Heart right ventricle (tissue), 16 donors: ENCODE results near the gene BPIFB1. TPM values are rescaled to one million over a fixed set of nuclear protein-coding genes. Genes with fewer than 3 reads are reported as not detected.

Experiments used
- ATAC-seq, 8 donors: fragments of 200-7000 bp; cut with Tn5 transposase; one replicate each; pipeline ENCODE4 v1.9.1; 2020; ENCODE audit warnings: mild to moderate bottlenecking in 8 of 8, moderate library complexity in 8 of 8, moderate number of reproducible peaks in 1 of 8
- DNase-seq, 2 donors: peaks; one replicate each; pipeline ENCODE4 v3.0.0-alpha.2; 2020
- H3K27ac ChIP-seq, 10 donors: fragments of 200-600 bp; sonication (generic) in 2 of 10; one replicate each; pipeline versions ENCODE4 v1.5.0 to v1.8.0; 2020 to 2022; ENCODE audit warnings: mild to moderate bottlenecking in 3 of 10
- H3K27me3 ChIP-seq, 7 donors: fragments of 200-600 bp; one replicate each; pipeline ENCODE4 v1.8.0; 2021 to 2022; ENCODE audit warnings: mild to moderate bottlenecking in 2 of 7
- H3K36me3 ChIP-seq, 9 donors: fragments of 200-600 bp; sonication (generic) in 1 of 9; one replicate each; pipeline versions ENCODE4 v1.5.0 to v1.8.0; 2020 to 2022; ENCODE audit warnings: mild to moderate bottlenecking in 2 of 9
- H3K4me1 ChIP-seq, 9 donors: fragments of 200-600 bp; sonication (generic) in 1 of 9; one replicate each; pipeline versions ENCODE4 v1.5.0 to v1.8.0; 2020 to 2022; ENCODE audit warnings: mild to moderate bottlenecking in 4 of 9
- H3K4me3 ChIP-seq, 10 donors: fragments of 200-600 bp; sonication (generic) in 2 of 10; one replicate each; pipeline versions ENCODE4 v1.5.0 to v1.8.0; 2020 to 2022; ENCODE audit warnings: mild to moderate bottlenecking in 7 of 10, moderate library complexity in 2 of 10
- H3K9me3 ChIP-seq, 11 donors: fragments of 200-600 bp in 10 of 11; sonication (generic) in 2 of 11; one replicate each; pipeline versions ENCODE4 v1.5.0 to v1.8.0; 2013 to 2022; ENCODE audit warnings: mild to moderate bottlenecking in 2 of 11, control low read depth in 1 of 11, moderate library complexity in 1 of 11
- CTCF ChIP-seq, 9 donors: fragments of 200-600 bp; sonication (generic) in 2 of 9; IDR thresholded peaks; one replicate each; pipeline versions ENCODE4 v1.5.0 to v1.8.0; 2021 to 2022; ENCODE audit warnings: antibody characterized with exemption in 9 of 9, mild to moderate bottlenecking in 5 of 9, moderate library complexity in 1 of 9
- WGBS, 2 donors: extraction: QIAGEN DNeasy Blood & Tissue Kit; methylation state at CpG; one replicate each; pipeline ENCODE4 v1.1.7; 2013; ENCODE audit warnings: inconsistent platforms in 1 of 2; 5-methylcytosine and 5-hydroxymethylcytosine counted together
- intact Hi-C, 10 donors: fragments of 100-400 bp; cut with DNase I; formaldehyde crosslinking; loops; one replicate each; pipeline versions ENCODE4 v1.11.1 to v1.14.2; 2022
- long read RNA-seq, 3 donors: library from polyadenylated mRNA; unstranded; transcript quantifications; one replicate each; pipeline ENCODE4 v2.0.0, GENCODE V29; 2020 to 2021
- polyA plus RNA-seq, 2 donors: library from polyadenylated mRNA; stranded (reverse); fragments of 200-250 nt; gene quantifications; one replicate each; pipeline ENCODE4 v1.2.3, GENCODE V29; 2013
- total RNA-seq, 10 donors: library from RNA; stranded (reverse); fragmentation: NEBNext Ultra II Directional in 3 of 10; extraction: Animal tissue kit (Norgen Biotek cat#: 25700) in 3 of 10; gene quantifications; one replicate each; pipeline versions ENCODE4 v1.2.1 to v1.2.4, GENCODE V29; 2021 to 2023
- donor health status: Arrhythmogenic right ventricular cardiomyopathy.
- donor health status: ischemic (EF 13 %, LVEDD 7.1; RV severe dilation, severe dysfunction).
- donor health status: healthy with polysubstance abuse.
- donor health status: DM: no; HTN: yes; CAD: no.
- donor health status: DM: no; HTN: no; CAD: no.
- donor health status: ischemic (EF 25% LVEDD 6.9; RV normal size, moderate dysfunction).
- donor health status: ischemic (EF 25% LVEDD 5.7; RV mildly dilated, moderate dysfunction).
- donor health status: healthy.
- donor health status: DM: yes; HTN: yes; CAD: no.
- donor health status: Ischemic cardiomyopathy.
- donor health status: ischemic (EF 35%, LVEDD 5.7; RV mildly dilated, moderate dysfunction).
- donor health status: nonischemic (EF 11% LVEDD 7.7; RV severe dilation, severe dysfunction).
- donor health status: DM: yes; HTN: yes; CAD: no.
- donor health status: PGD.
- donor health status: ischemic (EF 29% LVEDD 5.4; RV normal size, mild dysfunction).
- donor health status: nonischemic (EF 23%, LVEDD 6.1; RV moderate dilation, normal function).

BPIFB1 gene, protein sequence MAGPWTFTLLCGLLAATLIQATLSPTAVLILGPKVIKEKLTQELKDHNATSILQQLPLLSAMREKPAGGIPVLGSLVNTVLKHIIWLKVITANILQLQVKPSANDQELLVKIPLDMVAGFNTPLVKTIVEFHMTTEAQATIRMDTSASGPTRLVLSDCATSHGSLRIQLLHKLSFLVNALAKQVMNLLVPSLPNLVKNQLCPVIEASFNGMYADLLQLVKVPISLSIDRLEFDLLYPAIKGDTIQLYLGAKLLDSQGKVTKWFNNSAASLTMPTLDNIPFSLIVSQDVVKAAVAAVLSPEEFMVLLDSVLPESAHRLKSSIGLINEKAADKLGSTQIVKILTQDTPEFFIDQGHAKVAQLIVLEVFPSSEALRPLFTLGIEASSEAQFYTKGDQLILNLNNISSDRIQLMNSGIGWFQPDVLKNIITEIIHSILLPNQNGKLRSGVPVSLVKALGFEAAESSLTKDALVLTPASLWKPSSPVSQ
- not detected for total RNA-seq
- polyA plus RNA-seq: under 1 TPM in 1 of 2 donors, not detected in 1; 0.03 TPM
- long read RNA-seq, donor 1: 0 reads
- long read RNA-seq, donor 2: 0 reads
- long read RNA-seq, donor 3: 0 reads

GRCh38 chr20:33282991-33283555, at the start of gene BPIFB1:
Gene BPIFB1, plus strand, starts transcription at chr20:33283214. Its CDS starts 2,860 bp downstream, at chr20:33286074.
- Histone ChIP-seq H3K27me3 (peaks cover 0 to 79% (median 48%) of the 10 kb centered on the region in 7 donors), H3K4me3 (no peak within 1 kb of the TSS), H3K9me3 (no peaks in the 10 kb centered on the region), H3K36me3 (no peaks in the 10 kb centered on the region), H3K27ac (no peak within 1 kb of the TSS), H3K4me1 (no peaks in the 10 kb centered on the region)
- no peak for DNase-seq
- ATAC-seq: no peak
- WGBS, 2 donors: 83 to 88% methylated on average over 13 of the region's 13 CpGs
- no peak for TF ChIP-seq CTCF (IDR thresholded peaks at IDR 0.05)
- intact Hi-C loops: no loop called here

- Histone ChIP-seq H3K9me3 (no peaks in the 10 kb centered on the region), H3K4me1 (no peaks in the 10 kb centered on the region), H3K4me3 (no peak overlapping the region), H3K36me3 (no peaks in the 10 kb centered on the region), H3K27ac (no peak overlapping the region), H3K27me3 (peaks cover 0 to 66% (median 41%) of the 10 kb centered on the region in 7 donors)
- DNase-seq: no peak
- intact Hi-C loops: no loop called here
- WGBS, 2 donors: 81% methylated on average over 2 of the region's 2 CpGs
- no peak for TF ChIP-seq CTCF (IDR thresholded peaks at IDR 0.05)
- no peak for ATAC-seq
Measured at GRCh38 chr20:33234050-33234449, 49.0 kb upstream of the BPIFB1 start.

DNA sequence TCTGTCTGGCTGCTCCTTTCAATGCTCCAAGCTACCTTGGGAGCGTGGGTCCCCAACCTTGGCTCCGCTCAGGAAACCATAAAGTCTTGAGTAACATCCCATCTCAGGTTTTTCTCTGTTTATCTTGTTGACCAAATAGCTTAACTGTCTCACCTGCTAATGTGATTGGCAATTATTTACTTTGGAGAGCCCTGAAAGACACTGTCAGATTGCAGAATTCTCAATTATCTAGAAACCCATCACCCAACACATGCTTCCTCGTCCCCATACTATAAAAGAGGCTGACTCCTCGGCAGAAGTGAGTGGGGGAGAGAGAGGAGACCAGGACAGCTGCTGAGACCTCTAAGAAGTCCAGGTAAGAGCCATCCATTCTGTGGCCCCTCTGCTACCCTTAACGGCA, 47.3 kb upstream of the BPIFB1 start, which contains the start of gene BPIFA1:
Gene BPIFA1 (plus strand): TSS at position 301 of the 400 bp plus-strand sequence. CDS start 1,716 bp downstream, outside the sequence.
- Histone ChIP-seq H3K36me3 (no peaks in the 10 kb centered on the region), H3K27me3 (peaks cover 0 to 54% (median 36%) of the 10 kb centered on the region in 7 donors), H3K4me3 (no peak within 1 kb of the TSS), H3K27ac (no peak within 1 kb of the TSS), H3K9me3 (no peaks in the 10 kb centered on the region), H3K4me1 (no peaks in the 10 kb centered on the region)
- no peak for DNase-seq
- no peak for ATAC-seq
- no peak for TF ChIP-seq CTCF (IDR thresholded peaks at IDR 0.05)
- WGBS, 2 donors: 62 to 68% methylated on average over 5 of the region's 5 CpGs
- intact Hi-C loops: no loop called here

GRCh38 chr20:33236351-33236750, 46.7 kb upstream of the BPIFB1 start:
- DNase-seq (no peak), ATAC-seq (no peak)
- H3K36me3 ChIP-seq: no peaks in the 10 kb centered on the region
- no peak overlapping the region for H3K27ac ChIP-seq
- peaks cover 0 to 52% (median 34%) of the 10 kb centered on the region in 7 donors for H3K27me3 ChIP-seq
- H3K4me1 ChIP-seq: no peaks in the 10 kb centered on the region
- H3K4me3 ChIP-seq: no peak overlapping the region
- H3K9me3 ChIP-seq: no peaks in the 10 kb centered on the region
- WGBS, 2 donors: 73 to 83% methylated on average over 1 of the region's 1 CpG
- intact Hi-C loops: no loop called here
- TF ChIP-seq CTCF (IDR thresholded peaks at IDR 0.05): no peak
